HG03045 (cell line): Measurements from ENCODE around the gene GRM4.

ENCODE experiments used
- ATAC-seq: cut with Tn5 transposase; IDR thresholded peaks from one replicate; pipeline ENCODE4 v1.9.1; 2021; ENCODE audit warnings: mild to moderate bottlenecking, moderate library complexity; ENCODE audit not compliant: unreplicated experiment

Gene GRM4

DNA sequence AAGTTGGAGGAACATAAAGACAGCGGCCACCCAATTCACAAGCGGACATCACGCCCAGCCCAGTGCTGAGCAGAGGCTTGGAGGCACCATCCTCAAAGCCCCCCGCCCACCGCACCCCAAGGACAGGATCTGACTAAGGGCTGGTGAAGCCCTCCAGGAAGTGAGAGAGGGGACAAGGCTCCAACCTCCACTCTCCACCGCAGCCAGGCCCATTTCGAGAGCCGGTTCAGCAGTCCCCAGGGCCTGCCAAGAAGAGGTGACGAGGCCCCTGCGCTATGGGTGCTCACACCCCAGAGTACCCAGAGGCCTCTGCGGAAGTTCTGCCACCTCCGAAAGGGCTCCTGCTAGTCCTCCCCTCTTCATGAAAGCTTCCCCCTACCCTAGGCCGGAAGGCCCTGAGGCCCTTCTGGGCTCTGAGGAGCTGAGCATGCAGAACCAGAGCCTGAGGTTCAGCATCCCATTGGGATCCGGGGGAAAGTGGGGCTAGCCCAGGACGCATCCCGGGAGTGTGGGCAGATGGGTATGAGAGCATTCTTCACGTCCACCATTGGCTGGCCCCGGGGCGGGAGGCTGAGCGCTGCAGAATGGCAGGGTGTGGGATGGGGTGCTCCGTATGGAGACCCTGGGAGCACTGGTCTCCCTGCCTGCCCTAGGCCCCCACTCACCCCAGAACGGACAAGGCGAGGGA lies 2.5 kb downstream of the GRM4 start:
- ATAC-seq = no peak

DNA sequence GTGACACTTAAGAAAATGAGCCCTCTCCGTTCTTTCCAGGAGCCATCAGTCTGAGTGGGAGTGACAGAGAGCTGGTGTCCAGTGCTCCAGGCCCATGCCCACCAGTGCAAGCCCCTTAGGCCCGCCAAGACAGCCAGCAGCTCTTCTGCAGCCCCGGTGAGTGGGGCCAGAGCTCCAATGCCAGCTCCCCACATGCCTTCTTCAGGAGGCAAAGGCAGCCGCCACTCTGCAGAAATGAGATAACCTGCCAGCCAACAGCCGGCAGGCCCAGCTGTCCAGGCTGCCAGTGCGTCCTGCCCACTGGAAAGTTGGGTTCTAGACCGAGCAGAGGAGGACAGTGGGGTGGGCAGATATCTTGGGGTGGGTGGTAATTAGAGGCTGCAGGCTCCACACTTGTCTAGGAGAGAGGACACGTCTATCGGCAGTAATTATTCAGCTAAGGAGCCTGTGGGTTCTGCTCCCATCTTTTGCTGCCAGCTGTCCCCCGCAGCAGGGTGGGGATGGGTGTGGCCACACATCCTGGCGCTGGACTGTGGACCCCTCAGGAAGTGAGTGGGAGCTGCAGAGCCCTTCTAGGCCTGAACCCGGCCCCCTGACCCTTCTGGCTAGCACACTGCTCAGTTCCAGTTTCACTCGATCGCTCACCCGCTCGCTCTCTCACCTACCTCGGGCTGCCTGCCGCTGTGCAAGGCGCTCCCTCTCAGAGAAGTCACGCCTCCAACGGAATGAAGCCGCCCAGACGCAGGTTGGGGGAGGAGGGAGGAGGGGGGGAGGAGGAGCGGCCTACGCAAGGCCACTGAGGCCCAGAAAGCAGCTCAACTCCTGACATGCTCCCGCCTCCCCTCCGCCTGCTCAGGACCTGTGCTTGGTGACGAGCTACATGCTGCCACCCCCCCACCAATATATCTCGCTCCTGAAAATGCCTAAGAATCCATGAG lies 3.6 kb downstream of the GRM4 start:
- ATAC-seq = no peak

DNA sequence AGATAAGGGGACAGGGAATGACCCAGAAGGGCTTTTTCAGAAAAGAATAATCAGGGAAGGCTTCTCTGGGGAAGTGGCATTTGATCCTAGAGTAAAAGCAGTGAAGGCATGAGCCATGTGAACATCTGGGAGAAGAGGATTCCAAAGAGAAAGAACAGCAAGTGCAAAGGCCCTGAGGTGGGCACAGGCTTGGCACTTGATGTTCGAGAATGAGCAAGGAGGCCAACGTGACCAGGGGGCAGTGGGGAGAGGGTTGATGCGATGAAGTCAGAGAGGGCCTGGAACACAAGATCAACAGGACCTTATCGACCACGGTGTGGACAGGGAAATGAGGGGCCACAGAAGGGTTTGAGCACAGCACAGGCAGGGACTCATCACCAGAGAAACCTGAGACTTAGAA lies 5.8 kb downstream of the GRM4 start:
- no peak for ATAC-seq

DNA sequence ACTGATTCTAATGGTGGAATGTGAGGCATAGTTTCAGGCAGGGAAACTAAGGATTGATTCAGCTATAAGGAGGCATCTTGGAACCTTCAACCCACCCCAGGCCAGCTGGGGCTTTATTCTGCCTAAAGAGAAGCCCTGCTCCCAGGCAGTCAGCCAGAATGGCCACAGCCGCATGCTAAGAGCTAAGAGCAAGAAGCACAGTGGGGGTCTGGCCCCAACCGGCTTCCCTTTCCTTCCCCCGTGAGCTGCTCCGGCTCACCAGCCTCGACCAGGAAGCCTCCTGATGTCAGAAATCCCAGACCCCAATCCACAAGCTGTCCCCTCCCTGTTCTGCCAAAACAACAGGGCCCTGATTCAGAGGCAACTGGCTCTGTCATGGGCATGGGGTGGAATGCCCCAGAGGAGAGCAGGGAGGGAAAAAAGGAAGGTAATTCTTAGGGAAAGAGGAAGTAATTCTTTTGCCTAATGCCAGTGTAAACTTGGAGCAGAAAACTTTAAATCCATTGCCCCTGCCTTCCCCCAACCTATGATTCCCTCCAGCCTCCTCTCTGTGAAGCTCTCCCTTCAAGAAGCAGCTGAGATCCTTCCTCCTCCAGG lies 6.9 kb downstream of the GRM4 start:
- no peak for ATAC-seq

DNA sequence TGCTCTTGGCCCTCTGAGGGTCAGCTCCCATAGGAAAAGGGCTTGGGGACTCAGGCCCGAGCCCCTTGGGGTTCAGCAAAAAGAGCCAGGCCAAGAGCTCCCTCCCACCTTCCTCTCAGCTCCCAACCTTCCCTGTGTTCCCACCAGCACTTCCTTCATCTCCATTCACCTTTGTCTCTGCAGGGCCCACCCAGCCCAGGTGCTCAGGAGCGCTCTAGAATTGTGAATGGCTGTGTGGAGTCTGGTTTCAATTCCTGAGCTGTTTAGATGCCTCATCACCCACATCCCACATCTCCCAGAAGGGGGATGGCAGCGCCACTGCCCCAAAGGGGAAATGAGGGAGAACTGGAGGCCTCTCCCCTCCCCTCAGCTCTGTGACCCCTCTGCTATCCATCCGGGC lies 7.7 kb downstream of the GRM4 start:
- ATAC-seq = no peak

DNA sequence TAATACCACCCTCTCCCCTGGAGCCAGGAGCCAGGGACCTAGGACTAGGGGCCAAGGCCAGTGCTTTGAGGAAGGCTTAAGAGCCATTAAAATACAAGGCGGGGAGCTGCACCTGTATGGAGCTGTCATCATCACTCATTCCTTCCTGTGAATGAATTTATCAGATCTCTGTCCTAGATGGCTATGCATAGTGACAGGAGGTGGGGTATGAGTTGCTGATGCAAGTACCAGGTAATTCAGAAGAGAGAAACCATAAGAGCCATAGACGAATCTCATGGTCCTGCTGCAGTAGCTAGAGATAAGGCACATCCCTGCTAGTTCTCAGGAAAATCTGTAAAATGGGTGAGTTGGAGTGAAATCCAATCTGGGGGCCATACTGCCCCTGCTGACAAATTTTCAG lies 10.3 kb downstream of the GRM4 start:
- ATAC-seq = no peak

DNA sequence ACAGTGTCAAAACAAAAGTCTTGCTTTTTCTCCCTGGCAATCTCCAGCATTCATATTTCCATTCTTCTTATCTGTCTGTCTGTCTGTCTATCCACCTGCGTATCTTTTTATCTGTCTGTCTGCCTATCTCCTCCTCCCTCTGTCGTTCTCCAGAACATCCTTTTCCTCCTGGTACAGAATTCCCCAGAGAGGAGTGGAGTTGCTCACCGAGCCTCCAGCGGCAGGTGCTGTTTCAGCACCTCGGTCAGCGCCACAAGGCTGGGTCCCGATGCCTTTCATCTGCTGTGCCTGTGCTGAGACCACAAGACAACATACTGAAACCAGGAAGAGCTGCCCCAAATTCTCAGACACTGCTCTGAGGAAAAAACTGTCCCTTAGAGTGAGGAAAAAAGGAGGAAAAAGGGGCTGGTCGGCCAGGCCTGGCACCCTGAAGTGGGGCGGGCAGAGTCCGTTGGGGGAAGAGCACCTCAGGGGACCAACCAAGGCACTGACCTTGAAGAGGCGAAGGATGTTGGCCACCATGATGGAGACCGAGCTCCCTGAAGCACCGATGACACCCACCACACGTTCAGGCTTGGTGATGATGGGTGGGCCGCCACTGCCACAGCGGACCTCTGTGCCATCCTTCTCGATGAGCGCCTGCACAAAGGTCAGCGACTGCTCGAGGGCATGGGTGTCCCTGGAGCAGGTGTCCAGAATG lies 13.3 kb downstream of the GRM4 start:
- no peak for ATAC-seq

DNA sequence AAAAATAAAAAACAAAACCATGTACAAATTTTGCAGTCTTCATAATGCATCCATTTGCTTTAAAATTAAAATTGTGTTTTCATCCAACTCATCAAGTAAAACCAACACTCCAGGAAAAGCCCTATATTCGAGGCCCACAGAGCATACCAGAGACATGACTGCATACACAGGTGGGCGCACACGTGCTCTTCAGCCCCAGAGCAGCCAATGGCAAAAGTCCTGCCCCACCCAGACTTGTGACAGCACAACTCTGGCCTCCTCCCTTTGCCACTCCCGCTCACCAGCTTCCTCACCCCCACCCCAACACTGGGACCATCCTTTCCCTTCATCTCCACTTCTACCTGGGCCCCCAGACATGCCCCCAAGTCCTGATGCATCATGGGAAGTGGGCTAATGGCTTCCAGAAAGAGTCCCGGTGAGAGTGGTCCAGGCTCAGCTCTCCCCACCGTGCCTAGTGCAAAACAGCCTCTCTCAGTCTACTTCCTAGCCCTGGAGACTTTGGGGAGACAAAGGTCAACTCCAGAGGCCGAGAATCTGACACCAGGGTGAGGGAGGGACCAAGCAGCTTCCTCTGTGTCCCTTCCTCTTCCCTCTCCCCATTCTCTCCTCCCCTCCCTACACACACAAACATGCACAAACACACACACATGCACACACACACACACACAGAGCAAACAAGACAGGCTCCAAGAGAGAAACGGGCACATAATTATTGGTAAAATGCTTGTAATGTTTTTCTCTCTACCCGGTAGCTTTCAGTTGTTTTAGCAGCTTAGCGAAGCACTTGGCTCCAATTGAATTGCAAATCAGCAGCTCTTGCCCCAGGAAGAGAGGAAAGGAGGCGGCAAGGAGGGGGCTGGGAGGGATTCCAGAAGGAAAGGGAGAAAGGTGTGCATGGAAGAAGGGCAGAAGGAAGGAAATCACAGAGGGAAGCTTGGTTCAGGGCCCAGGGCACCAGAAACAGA lies 14.3 kb downstream of the GRM4 start:
- no peak for ATAC-seq

DNA sequence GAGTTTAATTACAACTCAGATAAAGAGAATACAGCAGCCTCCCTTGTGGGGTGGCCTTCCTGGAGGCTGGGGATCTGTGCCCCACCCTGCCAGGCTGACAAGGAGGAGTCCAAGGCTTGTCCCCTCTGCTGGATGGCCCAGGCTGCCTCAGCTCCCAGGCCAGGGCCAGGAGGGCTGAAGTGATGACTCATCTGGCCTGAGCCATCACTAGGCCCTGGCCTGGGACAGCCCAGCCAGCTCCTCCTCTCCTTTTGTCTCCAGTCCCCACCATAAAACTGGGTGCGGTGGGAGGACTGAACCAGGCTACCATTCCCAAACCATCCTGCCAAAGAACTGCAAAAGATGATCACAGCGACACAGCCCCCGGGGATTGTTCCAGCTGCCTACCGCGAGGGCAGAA lies 15.0 kb downstream of the GRM4 start:
- no peak for ATAC-seq

DNA sequence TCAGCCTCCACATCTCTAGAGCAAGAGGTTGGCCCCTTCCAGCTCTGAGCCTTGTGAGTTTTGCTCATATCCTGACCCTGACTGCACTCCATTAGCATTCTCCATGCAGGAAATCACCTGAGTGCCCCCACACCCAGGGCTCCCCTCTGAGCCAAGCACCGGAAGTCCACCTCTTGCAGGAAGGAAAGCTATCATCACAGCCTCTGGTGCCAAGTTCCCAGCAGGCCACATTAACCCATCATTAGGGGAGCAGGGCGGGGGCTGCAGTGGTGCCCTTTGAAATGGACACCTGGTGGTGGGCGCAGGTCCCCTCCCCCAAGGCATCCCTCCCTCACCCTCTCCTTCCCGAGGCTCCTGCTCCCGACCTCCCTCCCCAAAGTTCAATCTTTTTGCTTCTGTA lies 16.1 kb downstream of the GRM4 start:
- no peak for ATAC-seq

DNA sequence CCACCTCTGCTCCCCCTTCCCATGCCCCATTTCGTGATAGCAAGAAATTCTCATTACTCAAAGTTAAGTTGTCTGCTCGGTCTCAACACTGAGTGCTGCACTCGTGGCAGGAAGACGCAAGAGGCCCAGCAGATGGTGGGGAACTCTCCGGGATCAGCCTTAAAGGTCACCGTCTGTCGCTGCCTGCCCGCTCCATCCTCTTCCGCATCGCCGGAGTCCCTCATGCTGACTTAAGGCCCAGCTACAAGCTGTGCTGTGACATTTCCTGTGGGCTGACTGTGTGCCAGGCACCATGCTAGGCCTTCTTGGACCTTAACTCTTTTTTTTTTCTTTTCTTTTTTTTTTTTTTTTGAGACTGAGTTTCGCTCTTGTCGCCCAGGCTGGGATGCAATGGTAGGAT lies 17.8 kb downstream of the GRM4 start:
- no peak for ATAC-seq

DNA sequence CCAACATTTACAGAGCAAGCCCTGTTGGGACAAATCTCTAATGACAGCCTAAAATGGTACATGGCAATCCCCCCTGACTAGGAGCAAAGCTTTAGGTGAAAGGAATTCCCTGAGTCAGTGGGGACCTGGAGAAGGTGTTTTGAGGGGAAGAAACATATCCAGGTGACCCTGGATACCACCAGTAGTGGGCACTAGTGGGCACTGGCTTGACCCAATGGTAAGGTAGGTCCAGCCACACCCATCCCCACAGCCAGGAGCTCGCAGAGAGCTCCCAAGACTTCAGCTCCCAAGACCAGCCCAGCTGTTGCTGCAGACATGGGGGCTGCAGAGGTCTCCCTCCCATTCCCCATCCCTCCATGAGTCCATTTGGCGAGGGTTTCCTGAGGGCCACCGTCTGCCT lies 19.5 kb downstream of the GRM4 start:
- no peak for ATAC-seq

DNA sequence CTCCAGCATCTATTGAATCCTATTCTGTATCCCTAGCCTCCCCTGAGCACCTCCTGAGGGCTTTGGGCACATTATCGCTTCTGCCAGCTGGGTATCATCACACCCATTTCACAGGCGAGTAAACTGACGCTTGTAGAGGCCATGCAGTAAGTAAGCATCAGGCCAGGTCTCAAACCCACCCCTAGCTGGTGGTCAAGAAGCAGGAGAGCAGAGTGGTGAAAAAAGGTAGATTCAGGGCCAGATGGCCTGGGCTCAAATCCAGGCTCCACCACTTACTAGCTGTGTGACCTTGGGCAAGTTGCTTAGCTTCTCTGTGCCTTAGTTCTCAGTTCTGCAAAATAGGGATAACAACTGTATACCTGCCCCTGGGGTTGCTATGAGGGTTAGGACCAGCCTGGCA lies 19.9 kb downstream of the GRM4 start:
- no peak for ATAC-seq

DNA sequence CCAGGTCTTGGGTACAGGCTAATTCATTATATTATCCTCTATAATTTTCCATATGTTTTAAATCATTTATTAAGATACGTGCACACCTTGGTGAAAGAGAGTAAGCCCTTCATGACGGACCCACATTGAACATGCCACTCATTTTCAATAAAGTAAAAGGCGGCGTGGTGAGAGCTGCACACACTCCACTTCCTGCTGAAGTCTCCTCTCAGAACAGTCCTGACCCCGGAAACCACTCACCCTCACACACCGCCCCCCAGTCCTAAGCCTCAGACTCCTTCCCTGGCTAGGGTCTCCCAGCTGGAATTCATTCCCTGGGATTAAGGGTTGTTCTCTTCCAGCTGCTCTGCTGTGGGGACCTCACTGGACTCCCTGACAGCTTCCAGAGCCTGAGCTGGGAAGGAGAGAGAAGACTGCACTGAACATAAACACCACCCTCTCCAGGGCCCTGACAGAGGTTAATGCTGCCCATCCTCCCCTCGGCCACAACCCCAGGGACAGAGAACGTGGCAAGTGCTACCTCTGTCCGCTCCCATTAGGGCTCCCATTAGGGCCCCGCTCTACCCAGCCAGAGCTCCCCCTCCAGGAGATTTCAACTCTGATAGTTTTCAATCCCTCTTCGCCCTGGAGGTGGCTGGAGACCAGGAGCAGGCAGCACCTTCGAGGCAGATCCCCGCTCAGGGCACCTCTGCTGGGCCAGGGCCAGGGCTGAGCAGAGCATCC lies 24.8 kb downstream of the GRM4 start:
- no peak for ATAC-seq

DNA sequence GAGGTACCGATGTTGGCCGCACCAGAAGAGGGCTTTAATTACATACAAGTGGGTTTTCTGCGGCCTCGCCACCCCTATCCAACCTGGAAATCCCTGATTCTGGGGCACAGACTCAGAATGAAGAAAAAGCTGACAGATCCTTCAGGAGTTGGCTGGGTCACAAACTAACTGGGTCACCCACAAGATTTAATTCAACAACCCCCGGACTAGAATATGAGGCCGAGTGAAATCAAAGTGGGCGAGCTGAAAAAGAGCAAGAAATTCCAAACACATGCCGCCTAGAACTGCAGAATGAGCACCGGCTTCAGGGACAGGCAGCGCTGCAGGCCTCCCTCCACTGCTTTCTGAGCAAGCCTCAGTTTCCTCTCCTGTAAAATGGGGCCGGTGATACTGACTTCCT lies 30.0 kb downstream of the GRM4 start:
- no peak for ATAC-seq

DNA sequence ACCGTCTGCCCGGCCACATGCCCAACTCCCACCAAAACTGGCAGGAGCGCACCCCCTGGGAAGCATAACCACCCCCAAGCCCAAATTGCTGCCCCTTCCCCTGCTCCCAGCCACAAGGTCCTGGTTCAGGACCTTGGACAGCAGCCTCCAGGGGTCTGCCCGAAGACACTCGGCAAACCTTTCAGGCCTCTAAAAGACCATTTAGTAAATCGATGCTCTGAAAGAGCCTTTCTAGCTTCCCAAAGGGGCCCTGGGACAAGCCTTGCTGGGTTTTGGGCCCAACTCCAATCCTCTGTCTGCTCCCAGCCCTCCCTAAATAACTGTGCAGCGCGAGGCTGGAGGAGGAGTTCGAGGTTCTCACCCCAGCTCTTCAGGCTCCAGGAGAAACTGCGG lies 30.5 kb downstream of the GRM4 start:
- no peak for ATAC-seq

DNA sequence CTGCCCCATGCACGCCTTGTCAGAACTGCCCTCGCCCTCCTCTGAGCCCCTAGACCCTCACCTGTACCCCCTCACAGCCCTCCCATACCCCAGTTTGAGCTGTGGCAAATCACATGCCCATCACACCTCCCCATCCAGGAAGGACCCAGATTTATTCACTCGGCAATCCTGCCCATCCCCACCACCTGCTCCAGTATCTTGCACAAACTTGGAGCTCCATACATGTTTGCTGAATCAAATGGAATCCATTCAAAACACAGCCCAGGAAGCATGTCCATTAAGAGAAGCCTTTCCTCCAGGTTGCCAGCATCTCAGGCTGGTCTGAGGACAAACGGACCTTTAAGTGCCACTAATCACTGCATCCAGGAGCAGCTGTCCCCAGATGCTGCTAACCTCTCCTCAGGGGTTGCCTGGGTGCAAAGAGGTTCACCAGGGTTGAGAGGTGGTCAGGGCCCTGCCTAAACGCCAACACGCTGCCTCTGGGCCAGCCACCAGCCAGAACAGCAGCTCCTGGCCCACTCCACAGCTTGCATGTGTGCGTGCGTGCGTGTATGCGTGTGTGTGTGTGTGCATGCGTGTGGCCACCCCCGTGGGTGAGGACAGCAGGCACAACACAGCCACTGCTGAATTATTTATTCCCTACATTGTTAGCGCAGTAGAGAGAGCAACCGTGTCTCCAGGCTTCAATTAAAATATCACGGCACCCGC lies 31.0 kb downstream of the GRM4 start:
- ATAC-seq = no peak

DNA sequence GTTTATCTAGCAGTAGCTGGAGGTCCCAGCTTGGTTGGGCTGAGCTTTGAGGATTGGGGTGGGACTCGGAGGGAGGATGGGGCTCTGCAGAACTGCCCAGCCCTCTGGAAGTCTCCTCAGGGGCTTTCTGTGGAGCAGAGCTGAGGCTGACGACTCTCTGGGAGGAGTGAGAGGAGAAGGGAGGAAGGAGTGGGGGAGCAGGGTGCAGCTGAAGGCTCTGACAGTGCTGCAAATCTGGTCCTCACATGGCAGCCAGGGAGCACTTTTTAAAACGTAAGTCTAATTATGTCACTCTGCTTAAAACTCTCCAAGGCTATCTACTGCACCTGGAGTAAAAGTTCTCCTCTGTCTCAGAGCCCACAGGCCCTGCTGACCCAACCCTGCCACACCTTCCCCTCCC lies 32.4 kb downstream of the GRM4 start:
- no peak for ATAC-seq

DNA sequence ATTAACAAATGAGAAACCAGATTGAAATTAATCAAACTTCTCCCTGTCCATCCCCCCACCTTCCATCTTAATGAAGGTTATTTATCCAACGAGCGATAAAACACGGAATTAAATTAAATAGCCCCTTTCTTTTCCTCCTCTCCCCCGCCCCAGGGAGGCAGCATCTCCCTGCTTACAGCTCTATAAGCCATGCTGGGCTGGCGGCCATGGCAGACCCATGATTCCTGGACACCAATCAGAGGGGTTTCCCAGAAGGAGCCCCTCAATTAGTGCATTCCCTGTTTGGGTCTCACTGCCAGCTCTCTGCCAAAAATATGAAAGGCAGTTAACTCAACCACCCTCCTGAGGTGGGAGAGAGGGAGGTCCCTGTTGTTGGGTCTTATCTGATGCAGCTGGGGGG lies 33.8 kb downstream of the GRM4 start:
- no peak for ATAC-seq
